NCI-H146 (cell line): ENCODE measurements around the gene ZBTB16.
A peak's percentile ranks its signal among the peaks of the same experiment; 100 is the strongest.
"Not testable (repeated sequence)": the region's sequence is repeated elsewhere in the genome, so short reads cannot be mapped to it uniquely, and the experiment has no call there.

Experiments used
- DNase-seq: peaks from one replicate; lab custom pipeline; 2025; lab: John Stamatoyannopoulos, UW

ZBTB16 gene

DNA sequence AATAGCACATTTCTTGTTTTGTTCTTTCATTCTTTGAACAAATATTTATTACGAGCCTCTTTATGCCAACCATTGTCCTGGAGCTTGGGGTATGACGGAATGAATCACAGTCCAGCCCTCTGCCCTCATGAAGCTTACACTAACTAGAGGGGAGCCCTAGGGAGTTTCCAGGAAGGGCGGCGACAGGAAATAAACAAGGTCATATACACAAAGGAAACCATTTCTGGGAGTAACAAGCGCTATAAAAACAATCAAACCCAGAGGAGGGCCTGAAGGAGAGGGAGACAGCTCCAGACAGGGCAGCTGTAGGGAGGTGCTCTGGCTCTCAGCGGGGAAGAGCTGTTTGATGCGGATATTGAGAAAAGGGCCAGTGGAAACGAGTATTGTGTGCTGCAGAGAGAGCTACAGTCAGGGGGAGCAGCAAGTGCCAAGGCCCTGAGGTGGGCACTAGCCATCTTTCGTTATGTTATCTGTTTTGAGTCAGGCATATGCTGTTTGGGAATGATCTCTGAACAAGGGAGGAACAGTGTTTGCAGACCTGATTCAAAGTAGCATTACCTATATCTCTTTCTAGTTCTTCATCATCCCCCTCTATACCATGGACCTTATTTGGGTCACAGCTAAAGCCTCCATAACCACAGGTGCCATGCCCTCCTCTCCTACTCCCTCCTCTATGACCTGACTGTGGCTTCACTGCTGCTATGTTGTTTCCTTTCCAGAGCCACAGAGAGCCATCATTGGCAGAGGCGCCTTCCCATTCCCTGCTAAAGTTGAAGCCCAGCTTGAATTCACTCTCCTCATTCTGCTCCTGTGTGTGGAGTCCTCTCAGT lies 15.3 kb upstream of the ZBTB16 start:
- no peak for DNase-seq

DNA sequence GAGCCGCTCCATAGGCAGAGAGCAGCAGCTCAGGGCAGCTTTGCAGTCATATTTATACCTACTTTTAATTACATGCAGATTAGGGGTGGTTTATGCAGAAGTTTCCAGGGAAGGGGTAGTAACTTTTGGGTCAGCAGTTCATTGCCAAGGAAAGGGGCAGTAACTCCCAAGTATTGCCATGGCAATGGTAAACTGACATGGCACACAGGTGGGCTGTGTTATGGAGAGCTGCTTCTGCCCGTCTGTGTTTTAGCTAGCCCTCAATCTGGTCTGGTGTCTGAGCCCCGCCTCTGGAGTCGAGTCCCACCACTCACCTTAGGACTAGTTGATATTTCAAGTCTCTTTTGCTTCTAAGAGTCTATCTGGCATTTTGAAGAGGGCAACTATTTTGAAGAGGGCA lies 12.2 kb upstream of the ZBTB16 start:
- no peak for DNase-seq

- no peak for DNase-seq
Measured at GRCh38 chr11:114049050-114049449, 10.5 kb upstream of the ZBTB16 start.

DNA sequence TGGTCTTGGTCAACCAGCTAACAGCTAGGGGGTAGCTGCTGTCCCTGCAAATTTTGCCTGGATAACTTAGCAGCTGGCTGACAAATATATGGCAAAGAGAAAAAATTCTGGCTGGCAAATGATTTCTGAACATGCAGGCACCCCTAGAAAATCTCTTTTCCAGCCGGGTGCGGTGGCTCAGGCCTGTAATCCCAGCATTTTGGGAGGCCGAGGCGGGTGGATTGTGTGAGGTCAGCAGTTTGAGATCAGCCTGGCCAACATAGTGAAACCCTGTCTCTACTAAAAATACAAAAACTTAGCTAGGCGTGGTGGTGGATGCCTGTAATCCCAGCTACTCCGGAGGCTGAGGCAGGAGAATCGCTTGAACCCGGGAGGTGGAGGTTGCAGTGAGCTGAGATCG lies 9.7 kb upstream of the ZBTB16 start:
- DNase-seq, result not testable (repeated sequence)

GRCh38 chr11:114050258-114050927 lies 9.1 kb upstream of the ZBTB16 start:
- no peak for DNase-seq

DNA sequence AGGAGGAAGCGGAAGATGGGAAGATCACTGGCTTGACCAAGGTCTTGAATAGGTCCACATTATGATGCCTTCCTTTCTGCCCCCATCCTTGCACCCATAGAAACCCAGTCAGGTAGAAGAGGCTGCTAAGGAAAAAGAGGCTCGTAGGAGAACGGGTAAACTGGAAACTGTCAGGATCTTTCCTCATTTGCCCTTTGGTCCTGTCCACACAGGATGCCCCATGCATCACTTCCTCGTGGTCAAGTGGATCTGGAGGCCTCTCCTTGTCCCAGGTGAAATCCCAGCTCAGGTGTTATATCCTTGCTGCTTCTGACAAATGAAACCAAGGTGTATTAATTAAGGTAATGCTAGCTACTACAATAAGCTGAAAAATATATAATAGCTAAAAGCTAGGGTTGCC lies 8.0 kb upstream of the ZBTB16 start:
- no peak for DNase-seq

- no peak for DNase-seq
Measured at GRCh38 chr11:114052160-114052559, 7.4 kb upstream of the ZBTB16 start.

GRCh38 chr11:114053406-114053805 lies 6.1 kb upstream of the ZBTB16 start:
- DNase-seq, result no peak

DNA sequence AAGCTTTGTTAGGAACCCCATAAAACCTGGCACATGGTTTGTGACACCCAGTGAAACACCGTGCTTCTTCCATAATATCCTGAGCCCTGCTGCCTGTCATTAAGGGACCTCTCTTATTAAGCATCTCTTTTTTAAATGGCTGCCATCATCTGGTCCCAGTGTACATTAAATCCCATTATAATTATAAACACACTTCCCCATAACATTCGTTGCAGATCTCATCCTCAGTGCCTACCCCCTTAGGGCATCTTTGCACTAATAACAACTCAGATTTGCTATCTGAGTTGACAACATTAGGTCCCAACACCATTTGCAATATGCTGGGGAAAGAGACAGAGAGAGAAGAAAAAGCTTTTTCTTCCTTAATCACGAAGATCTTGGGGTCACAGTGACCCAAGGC lies 4.7 kb upstream of the ZBTB16 start:
- no peak for DNase-seq

DNA sequence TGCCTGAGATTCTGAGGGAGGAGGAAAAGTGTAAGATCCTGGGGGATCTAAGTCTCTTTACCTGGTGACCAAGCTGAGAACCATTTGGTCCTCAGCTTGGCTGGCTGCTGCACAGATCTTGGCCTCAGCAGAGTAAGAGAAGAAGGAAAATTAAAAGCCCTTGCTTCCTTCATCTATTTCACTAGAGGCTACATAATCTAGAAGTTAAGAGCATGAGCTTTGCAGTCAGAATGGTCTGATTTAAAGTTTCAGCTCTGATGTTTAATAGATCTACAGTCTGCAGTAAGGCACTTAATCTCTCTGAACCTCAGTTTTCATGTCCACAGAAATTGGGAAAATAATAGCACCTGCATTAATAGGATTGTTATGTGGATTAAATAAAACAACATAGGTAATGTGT lies 3.1 kb upstream of the ZBTB16 start:
- DNase-seq, result no peak

- no peak for DNase-seq
Measured at GRCh38 chr11:114057147-114057546, 2.4 kb upstream of the ZBTB16 start.

DNA sequence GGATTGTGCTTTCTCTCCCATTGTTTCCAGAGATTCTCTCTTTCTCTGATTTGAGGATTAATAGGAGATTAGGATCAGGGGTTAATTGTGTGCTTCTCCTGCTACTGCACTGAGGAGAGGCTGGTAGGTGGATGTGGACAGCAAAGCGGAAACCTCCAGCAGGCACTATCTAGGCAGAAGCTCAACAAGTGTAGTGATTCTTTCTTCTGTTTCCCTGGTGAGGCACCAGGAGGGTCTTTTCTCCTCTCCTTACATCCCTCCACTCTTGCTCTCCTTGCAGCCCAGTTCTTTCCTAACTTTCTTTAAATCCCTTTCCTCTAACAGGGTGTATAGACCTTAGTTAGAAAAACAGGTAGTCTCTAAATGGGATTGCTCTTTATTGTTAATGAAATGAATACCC lies 1.9 kb upstream of the ZBTB16 start:
- no peak for DNase-seq

GRCh38 chr11:114058026-114058706 lies 1.3 kb upstream of the ZBTB16 start:
- no peak for DNase-seq

- DNase-seq, result no peak
Measured at GRCh38 chr11:114058871-114059277, 637 bp upstream of the ZBTB16 start.

GRCh38 chr11:114059984-114060391 lies 477 bp downstream of the ZBTB16 start:
- DNase-seq, result peak; percentile 8

DNA sequence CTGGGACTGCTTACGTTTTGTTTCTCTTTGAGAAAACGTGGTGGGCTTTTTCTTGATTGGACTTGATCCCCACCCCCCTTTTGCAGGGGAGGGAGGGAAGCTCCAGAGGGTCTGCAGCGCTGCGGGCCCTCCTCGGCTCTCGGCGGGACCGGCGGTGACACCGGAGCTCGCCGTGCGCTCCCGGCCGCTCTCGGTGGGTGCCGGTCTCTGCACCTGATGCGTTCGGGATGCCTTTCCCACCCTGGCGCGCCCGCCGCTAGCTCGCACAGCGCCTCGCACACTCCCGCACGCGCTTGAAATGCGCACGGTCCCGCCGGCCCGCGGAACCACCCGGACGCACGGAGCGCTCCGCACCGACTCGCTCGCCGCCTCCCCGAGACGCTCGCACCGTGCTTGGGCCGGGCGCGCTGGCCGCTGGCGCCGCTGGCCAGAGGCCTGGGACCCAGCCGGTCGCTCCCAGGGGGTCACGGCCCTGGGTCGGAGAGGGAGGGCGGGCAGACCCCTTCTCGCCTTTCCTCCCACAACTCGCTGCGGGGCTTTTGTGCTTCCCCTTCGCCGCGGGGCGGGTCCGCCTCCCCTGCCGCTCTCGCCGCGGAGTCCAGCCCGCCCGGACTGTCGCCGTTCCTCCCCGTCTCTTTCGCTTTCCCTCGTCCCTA lies 1.0 kb downstream of the ZBTB16 start:
- DNase-seq, result peak; percentile 28

- DNase-seq, result no peak
Measured at GRCh38 chr11:114061048-114061680, 1.7 kb downstream of the ZBTB16 start.

DNA sequence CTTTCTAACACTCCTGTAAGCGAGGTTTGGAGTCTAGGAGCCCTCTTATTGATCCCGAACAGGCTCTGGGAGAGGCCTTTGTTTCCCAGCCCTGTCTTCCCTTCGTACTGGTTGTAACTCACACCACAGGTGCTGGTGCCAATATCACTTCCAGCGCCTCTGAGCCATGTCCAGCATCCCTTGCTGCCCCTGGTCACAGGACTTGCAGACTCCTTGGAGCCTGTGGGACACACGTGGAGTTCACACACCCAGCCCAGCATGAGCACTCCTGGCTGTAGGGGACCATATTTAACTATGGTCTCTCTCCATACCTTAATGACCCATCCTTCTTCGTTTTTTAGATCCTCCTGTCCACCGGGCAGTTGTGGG lies 2.2 kb downstream of the ZBTB16 start:
- no peak for DNase-seq

DNA sequence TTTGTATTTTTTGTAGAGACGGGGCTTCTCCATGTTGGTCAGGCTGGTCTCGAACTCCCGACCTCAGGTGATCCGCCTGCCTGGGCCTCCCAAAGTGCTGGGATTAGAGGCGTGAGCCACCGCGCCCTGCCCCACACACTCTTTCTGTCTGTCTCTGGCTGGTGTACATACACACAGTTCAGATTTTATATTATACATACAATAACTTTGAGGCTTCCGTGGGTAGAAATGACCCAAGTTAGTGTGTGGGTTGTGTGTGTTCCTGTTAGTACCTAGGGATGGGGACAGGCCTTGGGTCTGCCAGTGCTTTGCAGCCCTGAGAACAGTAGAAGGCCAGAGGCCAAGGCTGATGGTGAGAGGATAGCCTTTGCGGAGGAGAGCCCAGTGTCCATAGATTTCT lies 2.8 kb downstream of the ZBTB16 start:
- DNase-seq, result no peak

GRCh38 chr11:114063149-114063828 lies 3.8 kb downstream of the ZBTB16 start:
- no peak for DNase-seq

- DNase-seq, result no peak
Measured at GRCh38 chr11:114063829-114064201, 4.3 kb downstream of the ZBTB16 start.

- DNase-seq, result no peak
Measured at GRCh38 chr11:114064216-114064615, 4.7 kb downstream of the ZBTB16 start.
